SK-N-SH treated with all-trans-retinoic acid at 6 μM for 48 hours (cell line): Measurements from ENCODE around the gene C1QTNF3.

Experiments
- ATAC-seq: fragments of 200-7000 bp; cut with Tn5 transposase; 3 replicates; pipeline ENCODE4 v1.9.1; 2020; ENCODE audit warnings: mild to moderate bottlenecking, moderate library complexity
- ARNTL ChIP-seq: fragments of 450-650 bp; formaldehyde crosslinking; IDR thresholded peaks from 2 replicates; pipeline ENCODE4 v1.5.0; 2020; ENCODE audit warnings: low read depth, mild to moderate bottlenecking, moderate library complexity, borderline replicate concordance
- BACH2 ChIP-seq: fragments of 250-450 bp; sonication (Bioruptor Pico); IDR thresholded peaks from 2 replicates; pipeline ENCODE4 v1.9.0; 2021; ENCODE audit warnings: mild to moderate bottlenecking, borderline replicate concordance
- CSDC2 ChIP-seq: fragments of 250-450 bp; sonication (Bioruptor Pico); IDR thresholded peaks from 2 replicates; pipeline ENCODE4 v1.5.0; 2020; ENCODE audit warnings: mild to moderate bottlenecking, moderate library complexity
- CSRNP3 ChIP-seq: fragments of 250-450 bp; sonication (Bioruptor Pico); IDR thresholded peaks from 2 replicates; pipeline ENCODE4 v1.5.1; 2021; ENCODE audit warnings: mild to moderate bottlenecking, moderate library complexity
- OSR1 ChIP-seq: fragments of 250-450 bp; sonication (Bioruptor Pico); IDR thresholded peaks from 2 replicates; pipeline ENCODE4 v1.8.0; 2022; ENCODE audit warnings: moderate library complexity, mild to moderate bottlenecking, inconsistent platforms
- PATZ1 ChIP-seq: fragments of 250-450 bp; sonication (Bioruptor Pico); IDR thresholded peaks from 2 replicates; pipeline ENCODE4 v1.8.0; 2020; ENCODE audit warnings: mild to moderate bottlenecking, moderate library complexity, borderline replicate concordance
- POU6F1 ChIP-seq: fragments of 250-450 bp; sonication (Bioruptor Pico); IDR thresholded peaks from 2 replicates; pipeline ENCODE4 v1.8.0; 2021; ENCODE audit warnings: low read depth, mild to moderate bottlenecking, moderate library complexity, borderline replicate concordance
- PPARA ChIP-seq: fragments of 250-450 bp; sonication (Bioruptor Pico); IDR thresholded peaks from 2 replicates; pipeline ENCODE4 v1.5.0; 2020; ENCODE audit warnings: mild to moderate bottlenecking, borderline replicate concordance
- RARB ChIP-seq: fragments of 250-450 bp; sonication (Bioruptor Pico); IDR thresholded peaks from 2 replicates; pipeline ENCODE4 v1.8.0; 2021; ENCODE audit warnings: mild to moderate bottlenecking, moderate library complexity
- SNAI2 ChIP-seq: fragments of 250-450 bp; sonication (Bioruptor Pico); IDR thresholded peaks from 2 replicates; pipeline ENCODE4 v1.5.0; 2020; ENCODE audit warnings: mild to moderate bottlenecking, moderate library complexity
- TCF4 ChIP-seq: fragments of 250-450 bp; sonication (Bioruptor Pico); IDR thresholded peaks from 2 replicates; pipeline ENCODE4 v1.8.0; 2021; ENCODE audit warnings: mild to moderate bottlenecking, moderate library complexity, borderline replicate concordance
- TOX ChIP-seq: fragments of 250-450 bp; sonication (Bioruptor Pico); IDR thresholded peaks from 2 replicates; pipeline ENCODE4 v1.8.0; 2021; ENCODE audit warnings: mild to moderate bottlenecking, moderate library complexity, borderline replicate concordance
- ZC3H10 ChIP-seq: fragments of 250-450 bp; sonication (Bioruptor Pico); IDR thresholded peaks from 2 replicates; pipeline ENCODE4 v1.5.1; 2021; ENCODE audit warnings: mild to moderate bottlenecking, moderate library complexity
- ZFP3 ChIP-seq: fragments of 250-450 bp; sonication (Bioruptor Pico); IDR thresholded peaks from 2 replicates; pipeline ENCODE4 v1.5.0; 2020; ENCODE audit warnings: mild to moderate bottlenecking, moderate library complexity
- ZFP30 ChIP-seq: fragments of 450-650 bp; formaldehyde crosslinking; IDR thresholded peaks from 2 replicates; pipeline ENCODE4 v1.5.0; 2022; ENCODE audit warnings: mild to moderate bottlenecking, moderate library complexity
- ZNF565 ChIP-seq: fragments of 450-650 bp; formaldehyde crosslinking; conservative IDR thresholded peaks from 2 replicates; pipeline ENCODE4 v1.5.0; 2020; ENCODE audit warnings: low read depth, mild to moderate bottlenecking, moderate library complexity
- ZNF70 ChIP-seq: fragments of 450-650 bp; formaldehyde crosslinking; IDR thresholded peaks from 2 replicates; pipeline ENCODE4 v1.5.0; 2020; ENCODE audit warnings: mild to moderate bottlenecking, moderate library complexity
- ZNF8 ChIP-seq: fragments of 450-650 bp; formaldehyde crosslinking; IDR thresholded peaks from 2 replicates; pipeline ENCODE4 v1.5.0; 2020; ENCODE audit warnings: mild to moderate bottlenecking, moderate library complexity

Gene C1QTNF3

DNA sequence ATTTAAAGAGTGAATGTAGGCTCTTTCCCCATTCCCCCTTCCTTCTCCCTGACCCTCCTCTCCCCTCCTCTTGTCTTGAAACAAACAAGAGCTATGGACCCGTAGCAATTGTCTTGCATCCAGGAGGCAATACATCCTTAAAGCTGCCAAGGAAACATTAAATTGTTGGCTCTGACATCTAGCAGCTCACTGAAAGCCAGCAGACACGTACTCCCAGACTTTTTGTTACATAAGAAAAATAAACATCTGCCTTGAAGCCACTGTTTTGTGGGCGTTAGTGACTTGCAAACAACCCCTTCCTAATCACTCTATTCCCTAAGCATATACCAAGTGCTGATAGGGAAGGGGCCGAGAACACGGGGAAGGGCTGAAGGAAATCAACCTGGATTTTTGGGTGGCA is 67.2 kb downstream of the C1QTNF3 start:
- TF ChIP-seq ZFP3 (CRISPR knock-in tag) (no peak), SNAI2 (CRISPR knock-in tag) (no peak), CSDC2 (CRISPR knock-in tag) (no peak), POU6F1 (CRISPR knock-in tag) (no peak), TOX (CRISPR knock-in tag) (no peak), PATZ1 (CRISPR knock-in tag) (no peak), ZC3H10 (CRISPR knock-in tag) (no peak), ARNTL (CRISPR knock-in tag) (no peak)

GRCh38 chr5:33973271-33973670 is 69.7 kb downstream of the C1QTNF3 start:
- no peak for ATAC-seq
- TF ChIP-seq POU6F1 (CRISPR knock-in tag) (no peak), RARB (no peak), OSR1 (CRISPR knock-in tag) (no peak), ZNF70 (CRISPR knock-in tag) (no peak), ZNF8 (CRISPR knock-in tag) (no peak), PATZ1 (CRISPR knock-in tag) (no peak), CSDC2 (CRISPR knock-in tag) (no peak), ZC3H10 (CRISPR knock-in tag) (no peak), PPARA (CRISPR knock-in tag) (no peak), TOX (CRISPR knock-in tag) (no peak), ZFP30 (CRISPR knock-in tag) (no peak), BACH2 (CRISPR knock-in tag) (no peak), TCF4 (CRISPR knock-in tag) (no peak), SNAI2 (CRISPR knock-in tag) (no peak), ZNF565 (CRISPR knock-in tag) (no peak)

More for the DNA sequence above, 67.2 kb downstream of the C1QTNF3 start:
- ATAC-seq = no peak

DNA sequence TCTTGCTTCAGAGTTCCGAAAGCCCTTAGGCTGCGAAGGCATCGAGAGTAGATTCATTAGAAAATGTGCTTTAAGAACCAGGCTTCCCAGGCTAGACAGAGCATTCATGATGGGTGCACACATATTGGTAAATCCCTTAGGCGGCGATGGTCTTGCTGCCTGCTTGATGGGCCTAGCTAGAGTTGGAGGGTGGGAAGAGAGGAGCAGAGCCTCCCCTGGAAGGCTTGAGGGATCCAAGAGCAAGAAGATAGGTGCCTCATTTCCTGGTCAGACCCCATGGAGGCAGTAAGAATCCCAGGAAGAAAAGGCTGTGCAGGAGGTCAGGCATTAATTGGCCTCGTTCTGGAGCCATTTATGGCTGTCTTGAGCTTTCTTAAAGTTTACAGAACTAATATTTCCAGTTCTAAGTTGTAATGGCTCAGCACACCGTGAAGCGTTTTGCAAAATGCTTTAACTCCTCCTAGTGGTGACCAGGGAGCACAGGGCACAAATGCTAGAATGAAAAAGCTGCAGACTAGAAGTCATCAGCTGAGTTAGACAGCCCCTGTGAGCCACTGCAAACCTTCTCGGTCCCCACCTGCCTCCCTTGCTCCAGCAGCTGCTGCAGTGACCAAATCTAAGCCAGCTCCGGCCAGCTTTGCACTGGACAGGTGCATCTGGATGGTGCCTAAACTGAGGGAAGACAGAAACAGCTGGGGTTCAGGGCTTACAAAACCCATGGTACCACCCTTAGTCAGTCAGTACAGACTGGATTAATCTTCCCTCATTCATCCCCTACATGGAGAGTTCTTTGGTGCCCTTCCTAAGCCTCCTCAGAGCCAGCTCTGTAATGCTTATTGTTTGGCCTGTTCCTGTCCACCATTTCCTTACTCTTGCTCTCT is 73.2 kb downstream of the C1QTNF3 start:
- ATAC-seq = peak; percentile 92
- TF ChIP-seq ZNF8 (CRISPR knock-in tag) (no peak), CSRNP3 (CRISPR knock-in tag) (no peak), ZNF565 (CRISPR knock-in tag) (no peak)
